Heart left ventricle (tissue), 16 donors: ENCODE results near the gene CHODL. TPM values are rescaled to one million over a fixed set of nuclear protein-coding genes. Genes with fewer than 3 reads are reported as not detected.

Source experiments
- ATAC-seq, 4 donors: fragments of 200-7000 bp; cut with Tn5 transposase; one replicate each; pipeline ENCODE4 v1.9.1; 2020 to 2022; ENCODE audit warnings: moderate library complexity in 4 of 4, mild to moderate bottlenecking in 3 of 4, moderate number of reproducible peaks in 1 of 4
- DNase-seq, 5 donors: peaks; one replicate each; pipeline ENCODE4 v3.0.0-alpha.2; 2020
- H3K27ac ChIP-seq, 12 donors: fragments of 200-600 bp; sonication (generic) in 4 of 12; one replicate each; pipeline versions ENCODE4 v1.5.0 to v1.8.0; 2016 to 2022; ENCODE audit warnings: mild to moderate bottlenecking in 2 of 12
- H3K27me3 ChIP-seq, 9 donors: fragments of 200-600 bp; sonication (generic) in 2 of 9; one replicate each; pipeline versions ENCODE4 v1.5.1 to v1.8.0; 2016 to 2022; ENCODE audit warnings: mild to moderate bottlenecking in 3 of 9
- H3K36me3 ChIP-seq, 9 donors: fragments of 200-600 bp; sonication (generic) in 2 of 9; one replicate each; pipeline versions ENCODE4 v1.5.0 to v1.8.0; 2018 to 2022; ENCODE audit warnings: mild to moderate bottlenecking in 2 of 9
- H3K4me1 ChIP-seq, 12 donors: fragments of 200-600 bp; sonication (generic) in 4 of 12; one replicate each; pipeline versions ENCODE4 v1.5.0 to v1.8.0; 2016 to 2022; ENCODE audit warnings: mild to moderate bottlenecking in 3 of 12
- H3K4me3 ChIP-seq, 12 donors: fragments of 200-600 bp; sonication (generic) in 4 of 12; one replicate each; pipeline versions ENCODE4 v1.5.0 to v1.8.0; 2017 to 2022; ENCODE audit warnings: mild to moderate bottlenecking in 9 of 12, moderate library complexity in 4 of 12
- H3K9me3 ChIP-seq, 12 donors: fragments of 200-600 bp; sonication (generic) in 4 of 12; one replicate each; pipeline versions ENCODE4 v1.5.0 to v1.8.0; 2016 to 2022; ENCODE audit warnings: mild to moderate bottlenecking in 1 of 12
- CTCF ChIP-seq, 12 donors: fragments of 200-600 bp; sonication (generic) in 4 of 12; IDR thresholded peaks; one replicate each; pipeline versions ENCODE4 v1.5.0 to v1.8.0; 2018 to 2022; ENCODE audit warnings: antibody characterized with exemption in 12 of 12, mild to moderate bottlenecking in 5 of 12
- POLR2A ChIP-seq, 2 donors: fragments of 450-650 bp; IDR thresholded peaks; one replicate each; pipeline ENCODE4 v1.6.1; 2017; ENCODE audit warnings: antibody characterized with exemption in 2 of 2, mild to moderate bottlenecking in 2 of 2, moderate library complexity in 2 of 2
- WGBS, 4 donors: extraction: QIAGEN DNeasy Blood & Tissue Kit in 2 of 4; methylation state at CpG; one replicate each; pipeline versions ENCODE4 v1.1.5 to v1.1.7; 2013 to 2018; 5-methylcytosine and 5-hydroxymethylcytosine counted together
- intact Hi-C, 10 donors: fragments of 100-400 bp; cut with DNase I; formaldehyde crosslinking; loops; one replicate each; pipeline versions ENCODE4 v1.11.1 to v1.14.2; 2022
- polyA plus RNA-seq, 2 donors: library from polyadenylated mRNA; stranded (reverse); fragments of 200-250 nt; gene quantifications; one replicate each; pipeline ENCODE4 v1.2.3, GENCODE V29; 2013
- total RNA-seq, 9 donors: library from RNA; depleted of rRNA in 2 of 9; stranded (reverse); fragments of >200 nt in 2 of 9; fragmentation: NEBNext Ultra II Directional in 3 of 9; extraction: Animal tissue kit (Norgen Biotek cat#: 25700) in 3 of 9; gene quantifications; one replicate each; pipeline versions ENCODE4 v1.1.0 to v1.2.4, GENCODE V29; 2016 to 2023
- donor health status: ischemic (EF 13 %, LVEDD 7.1; RV severe dilation, severe dysfunction).
- donor health status: healthy with polysubstance abuse.
- donor health status: DM: no; HTN: yes; CAD: no.
- donor health status: DM: no; HTN: no; CAD: no.
- donor health status: ischemic (EF 25% LVEDD 6.9; RV normal size, moderate dysfunction).
- donor health status: ischemic (EF 25% LVEDD 5.7; RV mildly dilated, moderate dysfunction).
- donor health status: healthy.
- donor health status: DM: yes; HTN: yes; CAD: no.
- donor health status: ischemic (EF 35%, LVEDD 5.7; RV mildly dilated, moderate dysfunction).
- donor health status: nonischemic (EF 11% LVEDD 7.7; RV severe dilation, severe dysfunction).
- donor health status: DM: yes; HTN: yes; CAD: no.
- donor health status: PGD.
- donor health status: ischemic (EF 29% LVEDD 5.4; RV normal size, mild dysfunction).
- donor health status: nonischemic (EF 23%, LVEDD 6.1; RV moderate dilation, normal function).

CHODL gene
- total and polyA plus RNA-seq, 11 donors, result 0.15 to 0.58 (median 0.27) TPM; not detected in 2

- WGBS, 4 donors, result 86 to 98% (median 91%) methylated on average over 1 of the region's 1 CpG
- intact Hi-C loops, result loop anchor here in 1 of 10 donors (10.0 kb wide), 1 partner anchor 224 kb away; no protein-coding TSS in a partner anchor
- DNase-seq (no peak), ATAC-seq (no peak)
- no peaks in the 10 kb centered on the region for H3K27me3 ChIP-seq
- no peaks in the 10 kb centered on the region for H3K9me3 ChIP-seq
- no peak for TF ChIP-seq CTCF (IDR thresholded peaks at IDR 0.05)
- no peak for TF ChIP-seq POLR2A (IDR thresholded peaks at IDR 0.05)
- no peaks in the 10 kb centered on the region for H3K36me3 ChIP-seq
- no peak overlapping the region for H3K4me3 ChIP-seq
- no peaks in the 10 kb centered on the region for H3K4me1 ChIP-seq
- H3K27ac ChIP-seq, result no peak overlapping the region
Observed at GRCh38 chr21:18268906-18269305, 24.3 kb downstream of the CHODL start.

GRCh38 chr21:18269856-18270255, 25.2 kb downstream of the CHODL start:
- H3K9me3 ChIP-seq, result no peaks in the 10 kb centered on the region
- H3K27me3 ChIP-seq, result no peaks in the 10 kb centered on the region
- no peak for DNase-seq
- 84 to 91% (median 88%) methylated on average over 7 of the region's 7 CpGs for WGBS, 4 donors
- no peak overlapping the region for H3K27ac ChIP-seq
- intact Hi-C loops, result loop anchor here in 1 of 10 donors (10.0 kb wide), 1 partner anchor 225 kb away; no protein-coding TSS in a partner anchor
- no peaks in the 10 kb centered on the region for H3K4me1 ChIP-seq
- ATAC-seq, result no peak
- H3K36me3 ChIP-seq, result no peaks in the 10 kb centered on the region
- TF ChIP-seq POLR2A (IDR thresholded peaks at IDR 0.05), result no peak
- TF ChIP-seq CTCF (IDR thresholded peaks at IDR 0.05), result no peak
- H3K4me3 ChIP-seq, result no peak overlapping the region

- WGBS, 4 donors, result 81 to 88% (median 85%) methylated on average over 4 of the region's 4 CpGs
- no peaks in the 10 kb centered on the region for H3K36me3 ChIP-seq
- H3K27ac ChIP-seq, result no peak overlapping the region
- no peaks in the 10 kb centered on the region for H3K4me1 ChIP-seq
- ATAC-seq (no peak), DNase-seq (no peak)
- intact Hi-C loops, result no loop called here
- H3K27me3 ChIP-seq, result no peaks in the 10 kb centered on the region
- H3K9me3 ChIP-seq, result no peaks in the 10 kb centered on the region
- no peak overlapping the region for H3K4me3 ChIP-seq
- no peak for TF ChIP-seq CTCF (IDR thresholded peaks at IDR 0.05)
- TF ChIP-seq POLR2A (IDR thresholded peaks at IDR 0.05), result no peak
Observed at GRCh38 chr21:18273400-18273799, 28.8 kb downstream of the CHODL start.

GRCh38 chr21:18274370-18274769, 29.7 kb downstream of the CHODL start:
- no peak for TF ChIP-seq POLR2A (IDR thresholded peaks at IDR 0.05)
- TF ChIP-seq CTCF (IDR thresholded peaks at IDR 0.05), result no peak
- H3K27ac ChIP-seq, result no peak overlapping the region
- intact Hi-C loops, result no loop called here
- H3K27me3 ChIP-seq, result no peaks in the 10 kb centered on the region
- H3K9me3 ChIP-seq, result no peaks in the 10 kb centered on the region
- H3K4me3 ChIP-seq, result no peak overlapping the region
- DNase-seq (no peak), ATAC-seq (no peak)
- H3K4me1 ChIP-seq, result no peaks in the 10 kb centered on the region
- 75 to 81% (median 78%) methylated on average over 5 of the region's 5 CpGs for WGBS, 4 donors
- no peaks in the 10 kb centered on the region for H3K36me3 ChIP-seq
